HepG2 (cell line): ENCODE measurements around the gene TTC1. TPM values are rescaled to one million over a fixed set of nuclear protein-coding genes. Genes with fewer than 3 reads are reported as not detected.

Experiments used
- ARID5B ChIP-seq: IDR thresholded peaks from 2 replicates; pipeline ENCODE4 v1.4.0; 2020; ENCODE audit warnings: mild to moderate bottlenecking, missing genetic modification reagents
- FOXP1 ChIP-seq, 2 experiments: fragments of 450-650 bp in 1 of 2; IDR thresholded peaks; 2 replicates each; pipeline ENCODE4 v1.6.1; 2017 to 2018; ENCODE audit warnings: antibody characterized with exemption in 1 of 2
- NFYC ChIP-seq: IDR thresholded peaks from 2 replicates; pipeline ENCODE4 v1.6.1; 2016; ENCODE audit warnings: missing genetic modification reagents, missing compliant biosample characterization
- RNF219 ChIP-seq: sonication (generic); formaldehyde crosslinking; IDR thresholded peaks from 2 replicates; pipeline ENCODE4 v1.5.0; 2020; ENCODE audit warnings: mild to moderate bottlenecking, missing genetic modification reagents
- RXRA ChIP-seq: sonication (generic); formaldehyde crosslinking; IDR thresholded peaks from 2 replicates; pipeline ENCODE4 v1.5.1; 2020; ENCODE audit warnings: missing genetic modification reagents
- SAP130 ChIP-seq: IDR thresholded peaks from 2 replicates; pipeline ENCODE4 v1.6.1; 2016; ENCODE audit warnings: low read depth
- THAP9 ChIP-seq: sonication (generic); formaldehyde crosslinking; IDR thresholded peaks from 2 replicates; pipeline ENCODE4; 2020; ENCODE audit warnings: missing genetic modification reagents, mild to moderate bottlenecking, borderline replicate concordance
- ZKSCAN1 ChIP-seq: fragments of 150-350 bp; IDR thresholded peaks from 2 replicates; pipeline ENCODE4 v1.6.1; 2014; ENCODE audit warnings: low read length
- ZMYM4 ChIP-seq: sonication (generic); formaldehyde crosslinking; IDR thresholded peaks from 2 replicates; pipeline ENCODE4 v1.8.1; 2023; ENCODE audit warnings: mild to moderate bottlenecking, missing genetic modification reagents
- ZNF318 ChIP-seq: sonication (generic); formaldehyde crosslinking; IDR thresholded peaks from 2 replicates; pipeline ENCODE4 v1.4.0; 2020; ENCODE audit warnings: mild to moderate bottlenecking, missing genetic modification reagents
- polyA plus RNA-seq, 8 experiments: library from polyadenylated mRNA; depleted of rRNA in 3 of 8; stranded (reverse) in 7 of 8; unstranded in 1 of 8; fragments of >200 nt; fragmentation: Illumina TruSeq in 4 of 8; extraction: Trizol in 4 of 8; gene quantifications; 2 replicates each; pipeline versions ENCODE4 v1.2.1 to v1.2.3, GENCODE V29; 2011 to 2016; ENCODE audit warnings: low read depth in 4 of 8, missing spikeins in 1 of 8, mixed read lengths in 1 of 8; ENCODE audit not compliant: insufficient read depth in 1 of 8
- total RNA-seq, 5 experiments: library from RNA; depleted of rRNA; stranded (reverse); fragments of >200 nt; fragmentation: Illumina TruSeq; extraction: Trizol; gene quantifications; 2 replicates each; pipeline ENCODE4 v1.2.3, GENCODE V29; 2016; ENCODE audit warnings: low read depth in 1 of 5

TTC1 gene
- total and polyA plus RNA-seq, 2 of the 13 experiments (the other 11 are each of a cell fraction or from before 2014, with no cell fraction given): 16.1 to 72.1 TPM

GRCh38 chr5:160008877-160009590 lies at the start of gene TTC1 (continued):
- TF ChIP-seq ZNF318 (CRISPR knock-in tag) (no peak), ZKSCAN1 (peak; percentile 70; the same call in 1 of the 2 replicates), ZMYM4 (peak; percentile 91), RXRA (peak; percentile 36; the same call in 1 of the 2 replicates), THAP9 (peak; percentile 49; the same call in 1 of the 2 replicates), SAP130 (CRISPR knock-in tag) (peak; percentile 93), RNF219 (CRISPR knock-in tag) (no peak), NFYC (CRISPR knock-in tag) (peak; percentile 45; the same call in 1 of the 2 replicates), ARID5B (peak; percentile 64), FOXP1 (IDR thresholded peaks at IDR 0.05) (no peak), FOXP1 (CRISPR knock-in tag; IDR thresholded peaks at IDR 0.05) (0 out of 2 replicates have a peak, but pooled peaks have one; percentile 29)
